Measurements from ENCODE around the gene FXR2. TPM values are rescaled to one million over a fixed set of nuclear protein-coding genes. Genes with fewer than 3 reads are reported as not detected.
A peak's percentile ranks its signal among the peaks of the same experiment; 100 is the strongest.

Gene FXR2
- 20.3 and 24.4 TPM in 2 replicates for total RNA-seq (2014; rRNA removed; shearing (Covaris generic))
- polyA plus RNA-seq (2016; fragmentation: Nextera tagmentation; extraction: Ambion mirVana), result 8.6 and 10.9 TPM in 2 replicates
- long read RNA-seq, partial matches to known transcripts, result 2 of 4 reads
- long read RNA-seq, other reads (novel, unspliced or antisense), result 0 of 4 reads

DNA sequence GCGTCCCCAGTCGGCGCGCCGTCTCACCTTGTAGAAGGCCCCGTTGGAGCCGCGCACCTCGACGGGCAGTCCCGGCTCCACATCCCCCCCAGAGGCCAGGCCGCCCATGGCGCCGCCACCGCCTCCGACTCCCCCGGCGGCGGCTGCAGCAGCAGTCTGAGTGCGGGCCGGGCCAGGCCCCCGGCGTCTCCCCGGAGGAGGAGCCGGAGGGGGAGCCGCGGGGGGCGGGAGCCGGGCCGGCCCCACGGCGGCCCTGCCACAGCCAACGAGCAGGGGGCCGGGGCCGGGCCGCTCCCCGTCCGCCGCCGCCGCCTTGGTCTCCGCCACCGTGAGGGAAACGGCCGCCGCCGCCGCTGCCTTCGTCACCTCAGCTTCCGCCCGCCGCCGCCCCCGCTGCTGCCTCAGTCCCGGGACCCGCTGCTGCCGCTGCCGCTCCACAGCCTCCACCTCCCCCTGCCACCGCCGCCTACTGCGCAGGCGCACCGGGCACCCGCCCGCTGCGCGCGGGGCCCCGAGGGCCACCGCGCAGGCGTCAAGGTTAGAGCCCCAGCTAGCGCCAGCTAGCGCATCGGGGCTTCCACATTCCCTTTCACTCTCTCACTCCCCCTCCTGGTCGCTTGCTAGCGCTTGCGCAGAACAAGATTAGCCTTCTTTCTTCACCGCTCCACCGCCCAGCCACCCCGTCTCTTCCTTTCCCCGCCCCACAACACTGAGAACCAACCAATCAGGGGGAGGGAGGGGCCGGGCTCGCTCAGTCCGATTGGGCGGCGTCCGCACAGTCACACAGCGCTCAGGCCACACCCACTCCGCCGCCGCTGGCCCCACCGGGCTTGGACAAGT, at the start of gene FXR2:
Gene FXR2, minus strand, starts transcription at position 473 of the 840 bp plus-strand sequence. Its CDS starts 365 bp downstream, at position 108.
- H3K9me3 Mint-ChIP-seq, result no peaks in the 10 kb centered on the region; the same call in 2 of the 3 replicates
- H4K20me1 ChIP-seq (replicated peaks; ENCODE audit: insufficient read depth), result peaks cover 35% of the 10 kb centered on the region
- H3K36me3 Mint-ChIP-seq (ENCODE audit: low read depth), result peaks cover 14% of the 10 kb centered on the region
- peak within 1 kb of the TSS; percentile 98 for H3K27ac Mint-ChIP-seq
- peak within 1 kb of the TSS; percentile 74 for H2AFZ ChIP-seq
- H3K4me3 Mint-ChIP-seq, result peak within 1 kb of the TSS; percentile 80
- ATAC-seq, result peak; percentile 93
- H3K27ac ChIP-seq (ENCODE audit: low read depth), result 0 out of 2 replicates have a peak within 1 kb of the TSS, but pooled peaks have one; percentile 50
- H3K79me2 ChIP-seq (replicated peaks; ENCODE audit: insufficient read depth), result peaks cover 43% of the 10 kb centered on the region
- no peaks in the 10 kb centered on the region for H3K36me3 ChIP-seq (ENCODE audit: insufficient read depth)
- H3F3A ChIP-seq (replicated peaks; ENCODE audit: low read depth), result peaks cover 23% of the 10 kb centered on the region; the same call in 1 of the 2 replicates
- peak within 1 kb of the TSS; percentile 97 for H3K4me2 ChIP-seq
- H3K4me1 Mint-ChIP-seq, result peaks cover 17% of the 10 kb centered on the region
- TF ChIP-seq, protein P1, sequence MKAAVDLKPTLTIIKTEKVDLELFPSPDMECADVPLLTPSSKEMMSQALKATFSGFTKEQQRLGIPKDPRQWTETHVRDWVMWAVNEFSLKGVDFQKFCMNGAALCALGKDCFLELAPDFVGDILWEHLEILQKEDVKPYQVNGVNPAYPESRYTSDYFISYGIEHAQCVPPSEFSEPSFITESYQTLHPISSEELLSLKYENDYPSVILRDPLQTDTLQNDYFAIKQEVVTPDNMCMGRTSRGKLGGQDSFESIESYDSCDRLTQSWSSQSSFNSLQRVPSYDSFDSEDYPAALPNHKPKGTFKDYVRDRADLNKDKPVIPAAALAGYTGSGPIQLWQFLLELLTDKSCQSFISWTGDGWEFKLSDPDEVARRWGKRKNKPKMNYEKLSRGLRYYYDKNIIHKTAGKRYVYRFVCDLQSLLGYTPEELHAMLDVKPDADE (IDR thresholded peaks at IDR 0.05), result no peak
- TF ChIP-seq NANOG (IDR thresholded peaks at IDR 0.05; ENCODE audit: borderline replicate concordance) (no peak), ZNF114 (CRISPR knock-in tag; IDR thresholded peaks at IDR 0.05) (no peak), STAT1 (IDR thresholded peaks at IDR 0.05; ENCODE audit: unreplicated experiment) (no peak), ZNF331 (CRISPR knock-in tag; IDR thresholded peaks at IDR 0.05; ENCODE audit: low read depth) (no peak), EZH2phosphoT487 (IDR thresholded peaks at IDR 0.05; ENCODE audit: unreplicated experiment) (no peak), POLR2AphosphoS5 (IDR thresholded peaks at IDR 0.05; ENCODE audit: low read depth) (peak; percentile 65), CREB1 (CRISPR knock-in tag; IDR thresholded peaks at IDR 0.05; ENCODE audit: low read depth) (peak; percentile 55; the same call in 1 of the 2 replicates), EZH2 (IDR thresholded peaks at IDR 0.05; ENCODE audit: low read depth, unreplicated experiment) (no peak)
- TF ChIP-seq, protein P2, sequence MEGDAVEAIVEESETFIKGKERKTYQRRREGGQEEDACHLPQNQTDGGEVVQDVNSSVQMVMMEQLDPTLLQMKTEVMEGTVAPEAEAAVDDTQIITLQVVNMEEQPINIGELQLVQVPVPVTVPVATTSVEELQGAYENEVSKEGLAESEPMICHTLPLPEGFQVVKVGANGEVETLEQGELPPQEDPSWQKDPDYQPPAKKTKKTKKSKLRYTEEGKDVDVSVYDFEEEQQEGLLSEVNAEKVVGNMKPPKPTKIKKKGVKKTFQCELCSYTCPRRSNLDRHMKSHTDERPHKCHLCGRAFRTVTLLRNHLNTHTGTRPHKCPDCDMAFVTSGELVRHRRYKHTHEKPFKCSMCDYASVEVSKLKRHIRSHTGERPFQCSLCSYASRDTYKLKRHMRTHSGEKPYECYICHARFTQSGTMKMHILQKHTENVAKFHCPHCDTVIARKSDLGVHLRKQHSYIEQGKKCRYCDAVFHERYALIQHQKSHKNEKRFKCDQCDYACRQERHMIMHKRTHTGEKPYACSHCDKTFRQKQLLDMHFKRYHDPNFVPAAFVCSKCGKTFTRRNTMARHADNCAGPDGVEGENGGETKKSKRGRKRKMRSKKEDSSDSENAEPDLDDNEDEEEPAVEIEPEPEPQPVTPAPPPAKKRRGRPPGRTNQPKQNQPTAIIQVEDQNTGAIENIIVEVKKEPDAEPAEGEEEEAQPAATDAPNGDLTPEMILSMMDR (conservative IDR thresholded peaks at IDR 0.05; ENCODE audit: low read depth in 2 of 2), result peak; percentile 24 to 67; a peak in 3 of 4 replicates
- TF ChIP-seq, protein P3, sequence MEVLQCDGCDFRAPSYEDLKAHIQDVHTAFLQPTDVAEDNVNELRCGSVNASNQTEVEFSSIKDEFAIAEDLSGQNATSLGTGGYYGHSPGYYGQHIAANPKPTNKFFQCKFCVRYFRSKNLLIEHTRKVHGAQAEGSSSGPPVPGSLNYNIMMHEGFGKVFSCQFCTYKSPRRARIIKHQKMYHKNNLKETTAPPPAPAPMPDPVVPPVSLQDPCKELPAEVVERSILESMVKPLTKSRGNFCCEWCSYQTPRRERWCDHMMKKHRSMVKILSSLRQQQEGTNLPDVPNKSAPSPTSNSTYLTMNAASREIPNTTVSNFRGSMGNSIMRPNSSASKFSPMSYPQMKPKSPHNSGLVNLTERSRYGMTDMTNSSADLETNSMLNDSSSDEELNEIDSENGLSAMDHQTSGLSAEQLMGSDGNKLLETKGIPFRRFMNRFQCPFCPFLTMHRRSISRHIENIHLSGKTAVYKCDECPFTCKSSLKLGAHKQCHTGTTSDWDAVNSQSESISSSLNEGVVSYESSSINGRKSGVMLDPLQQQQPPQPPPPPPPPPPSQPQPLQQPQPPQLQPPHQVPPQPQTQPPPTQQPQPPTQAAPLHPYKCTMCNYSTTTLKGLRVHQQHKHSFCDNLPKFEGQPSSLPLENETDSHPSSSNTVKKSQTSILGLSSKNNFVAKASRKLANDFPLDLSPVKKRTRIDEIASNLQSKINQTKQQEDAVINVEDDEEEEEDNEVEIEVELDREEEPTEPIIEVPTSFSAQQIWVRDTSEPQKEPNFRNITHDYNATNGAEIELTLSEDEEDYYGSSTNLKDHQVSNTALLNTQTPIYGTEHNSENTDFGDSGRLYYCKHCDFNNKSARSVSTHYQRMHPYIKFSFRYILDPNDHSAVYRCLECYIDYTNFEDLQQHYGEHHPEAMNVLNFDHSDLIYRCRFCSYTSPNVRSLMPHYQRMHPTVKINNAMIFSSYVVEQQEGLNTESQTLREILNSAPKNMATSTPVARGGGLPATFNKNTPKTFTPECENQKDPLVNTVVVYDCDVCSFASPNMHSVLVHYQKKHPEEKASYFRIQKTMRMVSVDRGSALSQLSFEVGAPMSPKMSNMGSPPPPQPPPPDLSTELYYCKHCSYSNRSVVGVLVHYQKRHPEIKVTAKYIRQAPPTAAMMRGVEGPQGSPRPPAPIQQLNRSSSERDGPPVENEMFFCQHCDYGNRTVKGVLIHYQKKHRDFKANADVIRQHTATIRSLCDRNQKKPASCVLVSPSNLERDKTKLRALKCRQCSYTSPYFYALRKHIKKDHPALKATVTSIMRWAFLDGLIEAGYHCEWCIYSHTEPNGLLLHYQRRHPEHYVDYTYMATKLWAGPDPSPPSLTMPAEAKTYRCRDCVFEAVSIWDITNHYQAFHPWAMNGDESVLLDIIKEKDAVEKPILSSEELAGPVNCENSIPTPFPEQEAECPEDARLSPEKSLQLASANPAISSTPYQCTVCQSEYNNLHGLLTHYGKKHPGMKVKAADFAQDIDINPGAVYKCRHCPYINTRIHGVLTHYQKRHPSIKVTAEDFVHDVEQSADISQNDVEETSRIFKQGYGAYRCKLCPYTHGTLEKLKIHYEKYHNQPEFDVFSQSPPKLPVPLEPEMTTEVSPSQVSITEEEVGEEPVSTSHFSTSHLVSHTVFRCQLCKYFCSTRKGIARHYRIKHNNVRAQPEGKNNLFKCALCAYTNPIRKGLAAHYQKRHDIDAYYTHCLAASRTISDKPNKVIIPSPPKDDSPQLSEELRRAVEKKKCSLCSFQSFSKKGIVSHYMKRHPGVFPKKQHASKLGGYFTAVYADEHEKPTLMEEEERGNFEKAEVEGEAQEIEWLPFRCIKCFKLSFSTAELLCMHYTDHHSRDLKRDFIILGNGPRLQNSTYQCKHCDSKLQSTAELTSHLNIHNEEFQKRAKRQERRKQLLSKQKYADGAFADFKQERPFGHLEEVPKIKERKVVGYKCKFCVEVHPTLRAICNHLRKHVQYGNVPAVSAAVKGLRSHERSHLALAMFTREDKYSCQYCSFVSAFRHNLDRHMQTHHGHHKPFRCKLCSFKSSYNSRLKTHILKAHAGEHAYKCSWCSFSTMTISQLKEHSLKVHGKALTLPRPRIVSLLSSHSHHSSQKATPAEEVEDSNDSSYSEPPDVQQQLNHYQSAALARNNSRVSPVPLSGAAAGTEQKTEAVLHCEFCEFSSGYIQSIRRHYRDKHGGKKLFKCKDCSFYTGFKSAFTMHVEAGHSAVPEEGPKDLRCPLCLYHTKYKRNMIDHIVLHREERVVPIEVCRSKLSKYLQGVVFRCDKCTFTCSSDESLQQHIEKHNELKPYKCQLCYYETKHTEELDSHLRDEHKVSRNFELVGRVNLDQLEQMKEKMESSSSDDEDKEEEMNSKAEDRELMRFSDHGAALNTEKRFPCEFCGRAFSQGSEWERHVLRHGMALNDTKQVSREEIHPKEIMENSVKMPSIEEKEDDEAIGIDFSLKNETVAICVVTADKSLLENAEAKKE (CRISPR knock-in tag; IDR thresholded peaks at IDR 0.05), result no peak
- H3K27me3 ChIP-seq (ENCODE audit: insufficient read depth), result no peaks in the 10 kb centered on the region; the same call in 1 of the 2 replicates
- peak; percentile 100 for DNase-seq (ENCODE audit: low spot score)
- H3K4me1 ChIP-seq (ENCODE audit: insufficient read depth), result peaks cover 26% of the 10 kb centered on the region
- no peaks in the 10 kb centered on the region for H3K9me2 ChIP-seq (ENCODE audit: insufficient read depth)
- H3K27me3 Mint-ChIP-seq (ENCODE audit: insufficient read depth, low read depth, poor library complexity), result peaks cover 10% of the 10 kb centered on the region
- peak within 1 kb of the TSS; percentile 90 for H3K4me3 ChIP-seq
